Type B pancreatic cell (in vitro differentiated cells): Measurements from ENCODE around the gene PLP2. TPM values are rescaled to one million over a fixed set of nuclear protein-coding genes. Genes with fewer than 3 reads are reported as not detected.

ENCODE experiments used
- DNase-seq: peaks from one replicate; pipeline ENCODE4 v3.0.0; 2021; ENCODE audit warnings: mixed read lengths; ENCODE audit not compliant: unreplicated experiment; ENCODE audit errors: extremely low spot score
- H3K27ac Mint-ChIP-seq: 2 replicates; pipeline ENCODE4 v1.8.0; 2021; ENCODE audit warnings: mild to moderate bottlenecking, mixed read lengths
- H3K27me3 Mint-ChIP-seq: 2 replicates; pipeline ENCODE4 v1.8.0; 2021; ENCODE audit warnings: mixed read lengths
- H3K36me3 Mint-ChIP-seq: 2 replicates; pipeline ENCODE4 v1.8.0; 2021; ENCODE audit warnings: mixed read lengths
- H3K4me1 Mint-ChIP-seq: one replicate; pipeline ENCODE4 v1.8.0; 2021; ENCODE audit warnings: mixed read lengths; ENCODE audit not compliant: unreplicated experiment
- H3K4me3 Mint-ChIP-seq: 2 replicates; pipeline ENCODE4 v1.8.0; 2021; ENCODE audit warnings: mild to moderate bottlenecking, mixed read lengths
- H3K9me3 Mint-ChIP-seq: 2 replicates; pipeline ENCODE4 v1.8.0; 2021; ENCODE audit warnings: mixed read lengths
- total RNA-seq: library from RNA; stranded (reverse); gene quantifications from 2 replicates; pipeline ENCODE4 v1.2.1, GENCODE V29; 2021; ENCODE audit warnings: low replicate concordance
- TF ChIP-seq, protein P1 (sequence below): fragments of 200-600 bp; sonication (generic); conservative IDR thresholded peaks from 2 replicates; pipeline ENCODE4 v1.5.0; 2021; ENCODE audit warnings: antibody characterized with exemption, mild to moderate bottlenecking

The PLP2 gene
- total RNA-seq, 1 donor from 2014 or later = 28.2 TPM

GRCh38 chrX:49161632-49162031, 10.1 kb upstream of the PLP2 start:
- peak overlapping the region; percentile 19 for H3K4me3 Mint-ChIP-seq
- H3K9me3 Mint-ChIP-seq = peaks cover 5% of the 10 kb centered on the region
- TF ChIP-seq, protein P1, sequence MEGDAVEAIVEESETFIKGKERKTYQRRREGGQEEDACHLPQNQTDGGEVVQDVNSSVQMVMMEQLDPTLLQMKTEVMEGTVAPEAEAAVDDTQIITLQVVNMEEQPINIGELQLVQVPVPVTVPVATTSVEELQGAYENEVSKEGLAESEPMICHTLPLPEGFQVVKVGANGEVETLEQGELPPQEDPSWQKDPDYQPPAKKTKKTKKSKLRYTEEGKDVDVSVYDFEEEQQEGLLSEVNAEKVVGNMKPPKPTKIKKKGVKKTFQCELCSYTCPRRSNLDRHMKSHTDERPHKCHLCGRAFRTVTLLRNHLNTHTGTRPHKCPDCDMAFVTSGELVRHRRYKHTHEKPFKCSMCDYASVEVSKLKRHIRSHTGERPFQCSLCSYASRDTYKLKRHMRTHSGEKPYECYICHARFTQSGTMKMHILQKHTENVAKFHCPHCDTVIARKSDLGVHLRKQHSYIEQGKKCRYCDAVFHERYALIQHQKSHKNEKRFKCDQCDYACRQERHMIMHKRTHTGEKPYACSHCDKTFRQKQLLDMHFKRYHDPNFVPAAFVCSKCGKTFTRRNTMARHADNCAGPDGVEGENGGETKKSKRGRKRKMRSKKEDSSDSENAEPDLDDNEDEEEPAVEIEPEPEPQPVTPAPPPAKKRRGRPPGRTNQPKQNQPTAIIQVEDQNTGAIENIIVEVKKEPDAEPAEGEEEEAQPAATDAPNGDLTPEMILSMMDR = no peak
- no peaks in the 10 kb centered on the region for H3K27me3 Mint-ChIP-seq
- DNase-seq = no peak
- no peaks in the 10 kb centered on the region for H3K4me1 Mint-ChIP-seq
- peak overlapping the region; percentile 65 for H3K27ac Mint-ChIP-seq
- no peaks in the 10 kb centered on the region for H3K36me3 Mint-ChIP-seq

- peak within 1 kb of the TSS; percentile 84 for H3K4me3 Mint-ChIP-seq
- DNase-seq = no peak
- H3K9me3 Mint-ChIP-seq = peaks cover 5% of the 10 kb centered on the region
- H3K36me3 Mint-ChIP-seq = no peaks in the 10 kb centered on the region
- H3K27me3 Mint-ChIP-seq = no peaks in the 10 kb centered on the region
- H3K4me1 Mint-ChIP-seq = no peaks in the 10 kb centered on the region
- TF ChIP-seq, protein P1 = no peak
- peak within 1 kb of the TSS; percentile 65 for H3K27ac Mint-ChIP-seq
These were observed 9.1 kb upstream of the PLP2 start, which contains the start of gene MAGIX for GRCh38 chrX:49162620-49163019. TSS of gene MAGIX (plus strand) at chrX:49162758. CDS start at chrX:49162890, 132 bp downstream.

DNA sequence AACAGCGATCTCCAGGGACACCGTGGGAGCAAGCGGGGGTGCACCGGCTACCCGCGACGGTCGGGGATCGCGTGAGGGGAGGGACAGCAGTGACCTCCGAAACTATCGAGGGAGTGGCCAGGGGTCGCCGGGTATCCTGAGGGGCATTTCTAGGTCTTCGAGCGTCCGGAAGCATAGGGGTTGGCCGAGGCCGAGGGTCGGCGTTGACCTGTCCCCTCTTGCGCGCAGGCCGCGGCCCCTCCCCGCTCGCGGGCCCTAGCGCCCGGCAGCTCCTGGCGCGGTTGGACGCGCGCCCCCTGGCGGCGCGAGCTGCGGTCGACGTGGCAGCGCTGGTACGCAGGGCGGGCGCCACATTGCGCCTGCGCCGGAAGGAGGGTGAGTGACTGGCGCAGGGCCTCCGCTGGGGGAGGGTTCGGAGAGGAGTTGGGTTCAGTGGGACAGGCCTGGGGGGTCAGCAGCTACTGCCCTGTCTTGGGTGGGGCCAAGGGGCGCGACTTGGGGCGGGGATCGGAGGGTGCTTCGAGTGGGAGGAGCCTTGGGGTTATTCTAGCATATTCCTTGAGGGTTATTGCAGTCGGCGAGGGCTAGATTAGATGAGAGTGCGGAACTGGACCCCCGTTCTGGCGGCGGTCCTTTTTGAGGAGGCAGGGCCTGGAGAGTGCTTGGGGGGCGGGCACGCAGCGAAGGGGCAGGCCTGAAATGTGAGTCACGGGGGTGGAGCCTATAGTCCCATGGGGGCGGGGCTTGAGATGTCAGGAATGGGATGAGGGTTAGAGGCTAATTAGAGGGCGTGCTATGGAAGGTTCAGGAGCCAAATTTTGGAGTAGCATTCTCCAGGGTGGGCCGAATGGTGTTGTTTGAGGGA, 7.9 kb upstream of the PLP2 start:
- TF ChIP-seq, protein P1 = peak; percentile 87
- Mint-ChIP-seq H3K27me3 (no peaks in the 10 kb centered on the region), H3K4me1 (no peaks in the 10 kb centered on the region), H3K36me3 (no peaks in the 10 kb centered on the region), H3K4me3 (peak overlapping the region; percentile 84), H3K9me3 (peaks cover 5% of the 10 kb centered on the region), H3K27ac (peak overlapping the region; percentile 69)
- DNase-seq = peak; percentile 85

GRCh38 chrX:49164589-49165360, 6.9 kb upstream of the PLP2 start:
- Mint-ChIP-seq H3K27ac (peak overlapping the region; percentile 69), H3K36me3 (no peaks in the 10 kb centered on the region), H3K27me3 (no peaks in the 10 kb centered on the region), H3K4me1 (no peaks in the 10 kb centered on the region), H3K9me3 (peaks cover 5% of the 10 kb centered on the region), H3K4me3 (peak overlapping the region; percentile 84)
- no peak for DNase-seq
- TF ChIP-seq, protein P1 = no peak

DNA sequence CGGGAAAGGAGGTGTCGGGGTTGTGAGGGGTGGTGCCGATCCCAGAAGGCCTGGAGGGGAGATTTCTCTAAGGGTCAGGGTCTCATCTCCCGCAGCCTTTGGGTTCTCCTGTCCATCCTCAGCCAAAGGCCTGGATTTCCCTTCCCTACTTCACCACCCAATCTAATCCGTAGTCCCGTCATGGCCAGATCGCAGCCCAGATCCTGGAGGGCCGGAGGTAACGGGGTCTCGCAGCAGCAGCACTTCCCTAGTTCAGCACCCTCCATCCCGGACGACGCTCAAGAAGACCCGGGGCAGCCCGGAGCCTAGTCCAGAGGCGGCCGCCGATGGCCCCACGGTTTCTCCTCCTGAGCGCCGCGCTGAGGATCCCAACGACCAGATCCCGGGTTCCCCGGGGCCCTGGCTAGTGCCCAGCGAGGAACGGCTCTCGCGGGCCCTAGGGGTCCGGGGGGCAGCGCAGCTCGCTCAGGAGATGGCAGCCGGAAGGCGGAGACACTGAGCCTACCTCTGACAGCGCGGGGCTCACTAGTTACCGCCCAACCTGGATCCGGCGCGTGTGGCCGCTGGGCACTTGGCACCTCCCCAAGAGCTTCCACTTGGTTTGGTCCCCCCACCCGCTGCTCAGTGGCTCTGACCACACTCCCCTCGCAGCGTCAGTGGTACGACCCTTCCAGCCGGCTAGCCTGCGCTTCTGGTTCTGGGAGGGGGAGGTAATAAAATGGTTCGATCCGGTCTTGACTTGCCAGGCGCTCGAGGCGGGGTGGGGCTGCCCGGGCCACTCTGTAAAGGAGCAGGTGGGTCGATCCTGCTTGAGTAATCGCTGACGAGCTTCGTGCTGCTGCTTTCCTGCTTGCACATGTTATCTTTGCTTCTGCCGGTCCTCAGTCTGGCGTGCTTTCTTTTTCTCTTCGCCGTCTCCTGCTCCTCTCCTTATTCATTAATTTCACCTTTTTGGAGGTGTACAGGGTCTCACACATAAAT, 5.5 kb upstream of the PLP2 start:
- Mint-ChIP-seq H3K4me1 (no peaks in the 10 kb centered on the region), H3K9me3 (peaks cover 5% of the 10 kb centered on the region), H3K27me3 (peaks cover 1% of the 10 kb centered on the region), H3K27ac (peak overlapping the region; percentile 61), H3K36me3 (no peaks in the 10 kb centered on the region), H3K4me3 (peak overlapping the region; percentile 83)
- TF ChIP-seq, protein P1 = peak; percentile 37
- no peak for DNase-seq
